ENCODE results near the gene CBX1. TPM values are rescaled to one million over a fixed set of nuclear protein-coding genes. Genes with fewer than 3 reads are reported as not detected.

CBX1 gene
- total and polyA plus RNA-seq, 2 of the 4 experiments (the other 2 are of a cell fraction), result 35.0 to 54.9 TPM

- no peak overlapping the region for H2AFZ ChIP-seq (replicated peaks; ENCODE audit: low read length, poor library complexity)
- H3K27me3 ChIP-seq (ENCODE audit: control insufficient read depth, insufficient read depth, low read length), result no peaks in the 10 kb centered on the region
- no peak overlapping the region for H2AK9ac ChIP-seq (replicated peaks; ENCODE audit: low read depth, low read length, poor library complexity)
- H3K14ac ChIP-seq (replicated peaks; ENCODE audit: low read depth, low read length), result no peak overlapping the region
- no peaks in the 10 kb centered on the region for H4K20me1 ChIP-seq (ENCODE audit: insufficient read depth, low read length)
- no CpG with 5 or more reads among the region's 9 CpGs for WGBS, 2 experiments (ENCODE audit: extremely low coverage in 2 of 2, insufficient read length in 1 of 2)
- intact Hi-C loops (cut with micrococcal nuclease) (no loop called here), in situ Hi-C loops (cut with MboI; ENCODE audit: low sequenced_read_pairs) (no loop called here), dilution Hi-C loops (cut with HindIII; ENCODE audit: low sequenced_read_pairs, unreplicated experiment) (no loop called here)
- H4K91ac ChIP-seq (ENCODE audit: insufficient read depth, low read depth, low read length), result no peak overlapping the region
- no TSS peak for BruUV-seq (replicated peaks)
- no peak overlapping the region for H3K4me2 ChIP-seq (ENCODE audit: low read depth, low read length)
- no peak overlapping the region for H2AK5ac ChIP-seq (ENCODE audit: low read depth, low read length)
- no peak overlapping the region for H4K5ac ChIP-seq (ENCODE audit: low read depth, low read length)
- H3K9ac ChIP-seq (ENCODE audit: low read depth, low read length), result no peak overlapping the region
- no peaks in the 10 kb centered on the region for H3K4me1 ChIP-seq (ENCODE audit: control insufficient read depth, insufficient read depth, low read length)
- no peak overlapping the region for H2BK120ac ChIP-seq (ENCODE audit: low read depth, low read length)
- no peak overlapping the region for H3K27ac ChIP-seq (ENCODE audit: insufficient read depth, low read length)
- no peak overlapping the region for H3K4ac ChIP-seq (ENCODE audit: low read depth, low read length)
- H3K9me3 ChIP-seq (ENCODE audit: control insufficient read depth, insufficient read depth, low read length), result no peaks in the 10 kb centered on the region
- H4K8ac ChIP-seq (ENCODE audit: low read depth in 2 of 2, low read length in 2 of 2), result no peak overlapping the region
- no peak overlapping the region for H3K23ac ChIP-seq (ENCODE audit: low read depth, low read length)
- CTCF ChIA-PET, result no interaction called here
- DNase-seq (no peak), ATAC-seq (ENCODE audit: low read depth) (no peak)
- no peak for TF ChIP-seq POLR2A (IDR thresholded peaks at IDR 0.05; ENCODE audit: low read depth, low read length)
- TF ChIP-seq SMC3 (IDR thresholded peaks at IDR 0.05; ENCODE audit: low read depth, low read length), result no peak
- no peak for TF ChIP-seq MXI1 (IDR thresholded peaks at IDR 0.05; ENCODE audit: borderline replicate concordance, low read depth, low read length)
- TF ChIP-seq CTCF (conservative IDR thresholded peaks at IDR 0.05; ENCODE audit: low read depth, low read length), result no peak
- no peak for TF ChIP-seq ELK1 (IDR thresholded peaks at IDR 0.05; ENCODE audit: borderline replicate concordance, low read depth, low read length)
- TF ChIP-seq NFE2L2 (IDR thresholded peaks at IDR 0.05; ENCODE audit: low read depth, low read length), result no peak
- TF ChIP-seq USF2 (IDR thresholded peaks at IDR 0.05; ENCODE audit: low read depth, low read length), result no peak
- H2BK5ac ChIP-seq (ENCODE audit: low read depth, low read length, poor library complexity, severe bottlenecking), result no peak overlapping the region
- peaks cover 0 to 6% of the 10 kb centered on the region in 2 experiments; a peak in 1 of 4 replicates for H3K79me1 ChIP-seq (ENCODE audit: low read depth in 1 of 2, low read length in 2 of 2)
- no peak overlapping the region for H2BK15ac ChIP-seq (ENCODE audit: low read depth, low read length)
- no peak overlapping the region for H3K18ac ChIP-seq (ENCODE audit: low read depth, low read length)
- H3K4me3 ChIP-seq (ENCODE audit: insufficient read depth, low read depth, low read length), result no peak overlapping the region
- peaks cover 39% of the 10 kb centered on the region for H3K36me3 ChIP-seq (ENCODE audit: control insufficient read depth, insufficient read depth, low read length)
- H2BK20ac ChIP-seq (ENCODE audit: low read depth, low read length), result no peak overlapping the region
- H3K56ac ChIP-seq (ENCODE audit: extremely low read depth, insufficient read depth, low read length), result no peak overlapping the region
- no peaks in the 10 kb centered on the region for H3K9me1 ChIP-seq (ENCODE audit: insufficient read depth, low read length)
- POLR2A ChIA-PET (ENCODE audit: unreplicated experiment), result no interaction called here
Measured at GRCh38 chr17:48121923-48122664, 20.8 kb upstream of the CBX1 start.
